Activated CD4-positive, CD25-positive, alpha-beta regulatory T cell (primary cell): ENCODE results near the gene PAPPA2.

ENCODE experiments used
- DNase-seq, 4 experiments: peaks; one replicate each; lab custom pipeline; 2025; lab: John Stamatoyannopoulos, UW

The PAPPA2 gene

GRCh38 chr1:176501599-176501998 is 38.6 kb downstream of the PAPPA2 start:
- no peak for DNase-seq

GRCh38 chr1:176504848-176505553 is 42.0 kb downstream of the PAPPA2 start:
- DNase-seq, result no peak

GRCh38 chr1:176512966-176513365 is 50.0 kb downstream of the PAPPA2 start:
- DNase-seq, result no peak

GRCh38 chr1:176515310-176515709 is 52.3 kb downstream of the PAPPA2 start:
- DNase-seq, result no peak

GRCh38 chr1:176517484-176517883 is 54.5 kb downstream of the PAPPA2 start:
- DNase-seq, result no peak

- DNase-seq, result no peak
Observed at GRCh38 chr1:176521211-176521610, 58.2 kb downstream of the PAPPA2 start.

GRCh38 chr1:176522310-176522845 is 59.4 kb downstream of the PAPPA2 start:
- DNase-seq, result no peak

GRCh38 chr1:176529395-176530090 is 66.6 kb downstream of the PAPPA2 start:
- DNase-seq, result no peak

- DNase-seq, result no peak
Observed at GRCh38 chr1:176531036-176531435, 68.1 kb downstream of the PAPPA2 start.

- no peak for DNase-seq
Observed at GRCh38 chr1:176531921-176532897, 69.2 kb downstream of the PAPPA2 start.

GRCh38 chr1:176533020-176533419 is 70.0 kb downstream of the PAPPA2 start:
- DNase-seq, result no peak

- DNase-seq, result no peak
Observed at GRCh38 chr1:176536588-176536987, 73.6 kb downstream of the PAPPA2 start.

GRCh38 chr1:176539018-176539417 is 76.0 kb downstream of the PAPPA2 start:
- no peak for DNase-seq

- DNase-seq, result no peak
Observed at GRCh38 chr1:176540428-176540827, 77.5 kb downstream of the PAPPA2 start.

- no peak for DNase-seq
Observed at GRCh38 chr1:176541663-176542062, 78.7 kb downstream of the PAPPA2 start.

GRCh38 chr1:176542352-176542751 is 79.4 kb downstream of the PAPPA2 start:
- DNase-seq, result no peak

GRCh38 chr1:176543360-176544129 is 80.6 kb downstream of the PAPPA2 start:
- no peak for DNase-seq

GRCh38 chr1:176545034-176545639 is 82.2 kb downstream of the PAPPA2 start:
- no peak for DNase-seq

GRCh38 chr1:176546825-176547224 is 83.8 kb downstream of the PAPPA2 start:
- no peak for DNase-seq

- DNase-seq, result no peak
Observed at GRCh38 chr1:176551146-176551545, 88.2 kb downstream of the PAPPA2 start.
